ENCODE measurements around the gene PHACTR1.

- TF ChIP-seq CTCF (conservative IDR thresholded peaks at IDR 0.05 in 1 of 2, IDR thresholded peaks at IDR 0.05 in 1 of 2; ENCODE audit: extremely low read depth in 1 of 2, insufficient read depth in 1 of 2, low read depth in 1 of 2, low read length in 2 of 2) (no peak), EZH2 (IDR thresholded peaks at IDR 0.05; ENCODE audit: borderline replicate concordance, low read length) (no peak)
Measured at GRCh38 chr6:13263669-13264068, 547.1 kb downstream of the PHACTR1 start.
